Measurements from ENCODE around the gene BBS2.
A peak's percentile ranks its signal among the peaks of the same experiment; 100 is the strongest.
"Not testable (repeated sequence)": the region's sequence is repeated elsewhere in the genome, so short reads cannot be mapped to it uniquely, and the experiment has no call there.

The BBS2 gene

DNA sequence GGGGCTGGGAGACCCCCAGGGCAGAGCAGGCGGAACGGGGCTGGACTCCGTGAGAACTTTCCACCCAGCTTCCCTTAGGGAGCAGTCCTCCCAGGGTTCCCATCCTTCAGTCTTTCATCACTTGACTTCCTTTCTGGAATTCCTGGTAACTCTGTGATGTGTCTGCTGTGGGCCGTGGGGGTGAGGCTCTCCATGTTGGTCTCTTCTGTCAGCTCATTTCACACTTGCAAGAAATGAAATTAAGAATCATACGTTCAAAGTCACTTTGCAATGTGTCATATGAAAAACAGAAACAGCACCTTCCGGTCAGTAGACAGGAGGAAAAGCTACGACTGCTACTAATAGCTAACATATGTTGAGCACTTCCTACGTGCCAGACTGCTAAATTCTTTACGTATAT, 5.4 kb upstream of the BBS2 start:
- DNase-seq (ENCODE audit: low read depth) = no peak

DNA sequence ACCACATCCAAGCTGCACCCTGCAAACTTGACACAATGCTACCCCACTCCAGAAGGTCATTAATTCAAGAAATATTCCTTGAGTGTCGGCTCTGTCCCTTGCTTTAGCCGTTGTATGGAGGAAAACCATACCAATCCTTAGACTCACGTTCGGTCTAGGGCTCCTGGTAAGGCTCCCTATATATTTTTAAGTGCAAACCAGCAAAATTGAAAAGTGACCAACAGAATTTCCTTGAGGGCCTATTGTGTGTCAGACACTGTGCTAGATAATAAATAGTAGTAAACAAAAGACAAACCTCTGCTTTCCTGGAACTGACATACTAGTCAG, 390 bp upstream of the BBS2 start:
- no peak for DNase-seq (ENCODE audit: low read depth)

DNA sequence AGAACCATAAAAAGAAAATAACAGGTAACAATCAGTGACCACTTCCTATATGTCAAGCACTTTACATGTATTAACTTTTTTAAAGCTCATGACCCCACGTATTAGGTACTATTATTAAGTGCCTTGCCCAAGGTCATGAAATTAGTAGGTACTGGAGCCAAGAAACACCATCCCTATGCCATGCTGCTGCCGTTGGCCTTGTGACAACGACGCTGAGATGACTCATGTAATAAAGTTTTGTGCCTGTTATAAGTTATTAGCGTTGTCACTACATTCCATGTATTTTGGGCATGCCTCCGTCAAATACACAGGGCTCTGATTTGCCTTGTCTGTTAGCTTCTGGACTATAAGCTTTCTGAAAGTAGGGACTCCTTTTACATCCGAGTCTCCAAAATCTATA, 1.4 kb downstream of the BBS2 start:
- DNase-seq (ENCODE audit: low read depth) = no peak

DNA sequence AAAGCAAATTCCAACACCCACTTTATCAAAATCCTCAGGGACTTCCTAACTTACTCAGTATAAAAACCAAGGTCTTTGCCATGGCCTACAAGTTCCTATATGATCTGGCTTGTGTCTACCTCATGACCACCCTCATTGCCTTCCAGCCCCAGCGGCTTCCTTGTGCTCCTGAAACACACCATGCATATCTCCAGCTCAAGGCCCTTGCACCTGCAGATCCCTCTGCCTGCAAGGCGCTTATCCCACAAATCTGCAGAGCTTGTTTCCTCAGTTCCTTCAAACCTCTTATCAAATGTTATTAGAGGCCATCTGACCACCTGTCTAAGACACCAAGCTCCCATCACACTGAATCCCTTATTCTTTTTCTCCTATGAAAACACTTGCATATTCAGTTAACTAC, 2.6 kb downstream of the BBS2 start:
- no peak for DNase-seq (ENCODE audit: low read depth)

GRCh38 chr16:56515665-56516064, 4.2 kb downstream of the BBS2 start:
- DNase-seq (ENCODE audit: low read depth) = no peak

- no peak for DNase-seq (ENCODE audit: low read depth)
Observed at GRCh38 chr16:56514845-56515244, 5.0 kb downstream of the BBS2 start.

DNA sequence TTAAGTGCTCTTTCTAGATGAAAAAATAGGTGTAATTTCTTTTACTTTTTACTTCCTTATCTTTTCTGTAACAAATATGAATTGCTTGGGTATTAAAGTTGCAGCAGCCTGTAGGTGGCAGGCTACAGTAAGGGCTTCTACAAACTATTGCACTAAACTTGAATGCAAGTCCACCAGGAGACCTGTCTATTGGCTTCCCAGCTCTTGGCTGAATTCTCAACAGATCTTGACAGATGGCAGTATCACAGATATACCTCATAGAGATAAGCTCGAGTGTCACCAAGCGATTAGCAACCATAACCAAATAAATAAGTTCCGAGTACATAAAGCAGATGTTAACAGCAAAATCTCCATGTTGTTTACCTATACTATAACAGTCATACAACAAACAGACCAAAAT, 5.9 kb downstream of the BBS2 start:
- DNase-seq (ENCODE audit: low read depth) = peak; percentile 13

- no peak for DNase-seq (ENCODE audit: low read depth)
Observed at GRCh38 chr16:56513091-56513490, 6.7 kb downstream of the BBS2 start.

GRCh38 chr16:56512025-56512424, 7.8 kb downstream of the BBS2 start:
- no peak for DNase-seq (ENCODE audit: low read depth)

- no peak for DNase-seq (ENCODE audit: low read depth)
Observed at GRCh38 chr16:56510544-56510943, 9.3 kb downstream of the BBS2 start.

GRCh38 chr16:56506941-56507340, 12.9 kb downstream of the BBS2 start:
- DNase-seq (ENCODE audit: low read depth) = no peak

- DNase-seq (ENCODE audit: low read depth) = no peak
Observed at GRCh38 chr16:56505181-56505580, 14.6 kb downstream of the BBS2 start.

DNA sequence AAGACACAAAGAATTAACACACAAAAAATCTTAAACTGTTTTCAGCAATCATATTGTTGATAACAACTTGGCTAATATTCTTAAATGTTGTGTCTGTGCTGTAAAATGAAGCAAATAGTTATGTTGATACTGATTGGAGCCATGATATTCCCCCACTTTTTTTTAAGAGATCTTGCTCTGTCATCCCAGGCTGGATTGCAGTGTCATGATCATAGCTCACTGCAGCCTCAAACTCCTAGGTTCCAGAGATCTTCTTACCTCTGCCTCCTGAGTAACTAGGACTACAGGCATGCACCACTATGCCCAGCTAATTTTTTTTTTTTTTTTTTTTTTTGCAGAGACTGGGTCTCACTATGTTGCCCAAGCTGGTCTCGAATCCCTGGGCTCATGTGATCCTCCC, 26.0 kb downstream of the BBS2 start:
- DNase-seq (ENCODE audit: low read depth) = no peak

GRCh38 chr16:56493126-56493525, 26.7 kb downstream of the BBS2 start:
- no peak for DNase-seq (ENCODE audit: low read depth)

- DNase-seq (ENCODE audit: low read depth) = no peak
Observed at GRCh38 chr16:56491657-56492261, 28.1 kb downstream of the BBS2 start.

GRCh38 chr16:56488868-56489267, 31.0 kb downstream of the BBS2 start:
- DNase-seq (ENCODE audit: low read depth) = not testable (repeated sequence)

DNA sequence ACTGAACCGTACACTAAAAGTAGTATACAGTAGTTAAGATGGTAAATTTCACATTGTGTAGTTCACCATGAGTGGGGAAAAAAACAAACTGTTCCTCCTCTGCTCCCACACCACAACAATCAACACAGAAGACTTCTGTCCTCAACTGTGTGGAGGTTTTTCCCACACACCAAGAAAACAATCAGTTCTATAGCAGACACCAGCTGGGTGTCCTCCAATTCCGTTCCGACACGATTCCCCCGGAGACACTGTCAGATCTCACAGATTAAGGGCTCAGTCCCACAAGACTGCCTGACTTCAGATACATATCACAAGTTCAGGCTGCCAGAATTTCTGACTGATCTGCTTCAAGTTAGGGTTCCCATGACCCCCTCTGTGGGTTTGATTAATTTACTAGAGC, 31.8 kb downstream of the BBS2 start:
- DNase-seq (ENCODE audit: low read depth) = no peak

- no peak for DNase-seq (ENCODE audit: low read depth)
Observed at GRCh38 chr16:56483394-56483793, 36.4 kb downstream of the BBS2 start.

GRCh38 chr16:56482683-56483236, 37.1 kb downstream of the BBS2 start:
- no peak for DNase-seq (ENCODE audit: low read depth)

DNA sequence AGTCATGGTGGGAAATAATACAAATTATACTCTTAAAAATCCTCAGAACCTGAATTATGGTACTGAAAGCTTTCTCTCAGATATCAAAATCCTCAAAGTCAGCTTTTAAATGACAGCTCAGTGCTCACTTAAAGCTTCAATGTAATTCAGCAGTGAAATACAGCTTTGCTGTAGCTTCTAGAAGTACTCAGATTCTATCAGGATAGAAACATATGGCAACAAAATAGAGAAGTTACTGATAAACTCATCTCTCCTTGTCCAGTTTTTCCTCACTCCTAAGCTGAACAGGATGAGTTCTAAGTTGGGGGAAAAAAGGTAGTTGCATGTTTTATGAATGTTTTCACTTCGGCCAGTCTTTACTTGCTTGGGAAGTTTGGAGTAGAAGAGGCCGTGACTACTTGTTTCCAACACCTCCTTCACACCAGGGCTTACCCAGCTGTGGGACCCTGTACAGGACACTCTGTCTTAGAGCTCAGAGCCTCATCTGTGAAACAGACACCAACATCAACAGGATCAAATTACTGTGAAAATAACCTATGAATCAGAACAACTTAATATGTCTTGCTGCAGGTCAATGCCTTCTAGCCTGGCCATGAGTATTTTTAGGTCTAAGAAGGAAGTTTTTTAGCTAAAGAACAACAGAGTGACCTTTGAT, 38.2 kb downstream of the BBS2 start:
- DNase-seq (ENCODE audit: low read depth) = no peak

DNA sequence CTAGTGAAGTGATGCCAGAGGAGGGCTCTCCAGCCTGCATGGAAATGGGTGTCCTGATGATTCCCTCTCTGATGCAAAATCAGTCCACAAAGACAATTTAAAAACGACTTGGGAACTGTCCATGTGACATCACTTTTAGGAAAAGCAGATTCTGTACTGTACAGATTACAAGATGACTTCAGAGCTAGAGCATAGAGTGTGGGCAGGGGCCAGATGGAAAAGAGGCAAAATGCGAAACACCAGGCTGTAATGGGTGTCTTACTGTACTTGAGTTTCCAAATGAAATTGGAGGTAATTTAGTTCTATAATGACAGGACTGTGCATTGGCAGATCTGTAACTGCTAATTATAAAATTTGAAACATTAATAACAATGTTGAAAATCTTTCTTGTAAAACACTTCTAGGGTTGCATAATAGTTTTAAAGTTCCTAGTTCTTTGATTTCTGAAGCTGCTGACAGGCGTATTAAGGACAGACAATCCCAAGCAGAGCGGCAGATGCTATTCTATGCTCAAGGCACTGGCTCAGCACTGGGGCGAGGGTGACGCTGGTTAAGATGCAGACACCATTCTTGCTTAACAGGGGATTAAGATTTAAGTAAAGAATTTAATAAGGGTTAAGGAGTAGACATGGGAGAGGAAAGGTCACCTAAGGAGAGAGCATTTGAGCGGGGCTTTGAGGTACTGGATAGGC, 38.9 kb downstream of the BBS2 start:
- no peak for DNase-seq (ENCODE audit: low read depth)

- no peak for DNase-seq (ENCODE audit: low read depth)
Observed at GRCh38 chr16:56479469-56479868, 40.4 kb downstream of the BBS2 start.

GRCh38 chr16:56478281-56479049, 41.4 kb downstream of the BBS2 start:
- no peak for DNase-seq (ENCODE audit: low read depth)

Measured in stimulated activated CD8-positive, alpha-beta memory T cell treated with anti-CD3 and anti-CD28 coated beads, Interleukin-15, amount 100 ng/mL, for 1 hour (primary cell).